HG02571 (cell line): ENCODE data around the gene TMIGD3.

Experiments used
- ATAC-seq: cut with Tn5 transposase; IDR thresholded peaks from one replicate; pipeline ENCODE4 v1.9.1; 2021; ENCODE audit warnings: mild to moderate bottlenecking, moderate library complexity; ENCODE audit not compliant: unreplicated experiment

The TMIGD3 gene

DNA sequence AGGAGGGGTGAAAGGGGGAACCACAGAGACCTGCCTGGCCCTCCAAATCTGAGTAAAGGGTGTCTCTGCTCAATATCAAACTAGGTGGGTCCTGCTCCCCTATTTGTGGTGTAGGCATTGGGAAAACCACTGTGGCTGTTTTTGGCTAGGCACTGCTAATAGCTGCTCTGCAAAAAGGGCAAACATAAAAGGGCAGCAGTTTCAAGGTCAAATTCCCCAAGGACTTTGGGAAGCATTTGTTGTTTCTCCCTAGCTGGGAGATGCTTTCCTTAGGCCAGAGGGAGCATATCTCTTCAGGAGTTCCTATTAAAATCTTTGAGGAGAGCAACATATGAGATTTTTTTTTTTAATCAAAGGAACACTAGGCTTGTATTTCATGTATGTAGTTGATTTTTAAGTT is 27.2 kb downstream of the TMIGD3 start:
- no peak for ATAC-seq

DNA sequence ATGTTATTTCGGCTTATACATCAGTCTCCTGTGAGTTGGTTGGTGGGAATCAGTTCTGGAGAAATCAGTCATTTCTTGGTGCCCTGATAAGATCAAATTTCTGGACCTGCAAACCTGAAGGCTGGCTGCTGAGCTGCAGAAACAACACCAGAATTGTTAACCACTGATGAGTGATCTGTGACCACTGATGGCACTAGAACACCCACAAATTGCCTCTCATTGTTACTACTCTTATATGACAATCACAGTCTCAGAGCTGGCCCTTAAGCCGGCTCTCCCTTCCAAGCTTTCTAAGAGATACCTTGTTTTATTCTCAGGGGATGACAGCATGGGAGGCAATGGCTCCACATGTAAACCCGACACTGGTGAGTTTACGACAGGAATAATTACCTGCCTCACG is 27.7 kb downstream of the TMIGD3 start:
- no peak for ATAC-seq

DNA sequence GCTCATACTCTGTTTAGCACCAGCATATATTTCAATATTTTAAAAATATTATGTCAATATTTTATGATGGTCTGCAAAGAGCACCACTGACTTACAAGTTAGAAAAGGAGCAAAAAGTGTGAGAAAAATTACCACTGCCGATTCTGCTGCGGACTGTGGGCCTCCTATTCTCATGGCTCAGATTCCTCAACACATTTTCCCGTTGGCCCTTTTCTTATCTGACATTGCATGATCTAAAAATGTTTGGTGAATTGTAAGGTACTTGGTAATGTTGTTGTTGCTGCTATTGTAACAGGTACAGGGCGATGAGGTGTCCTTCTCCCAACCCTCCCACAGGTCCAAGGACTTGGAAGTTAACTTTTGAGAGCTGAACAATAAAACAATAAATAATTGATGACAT is 28.9 kb downstream of the TMIGD3 start:
- ATAC-seq: no peak

DNA sequence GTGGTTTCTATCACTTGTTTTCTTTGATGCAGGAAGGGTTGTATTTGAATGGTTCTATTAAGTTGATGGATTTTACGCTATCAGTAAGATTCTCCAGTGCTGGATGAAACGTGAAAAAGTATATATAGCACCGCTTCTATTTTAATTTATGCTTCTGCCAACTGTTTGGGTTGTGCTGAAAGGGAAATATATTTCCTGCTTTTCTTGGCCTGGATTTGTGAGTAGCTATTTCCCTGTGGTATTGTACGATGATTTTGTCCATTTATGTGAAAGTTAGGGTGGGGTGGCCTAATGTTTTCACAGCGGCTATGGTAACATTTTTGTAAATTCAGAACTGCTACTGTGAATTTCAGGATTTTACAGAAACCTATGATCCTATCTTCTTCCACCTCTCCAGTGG is 29.3 kb downstream of the TMIGD3 start:
- no peak for ATAC-seq

DNA sequence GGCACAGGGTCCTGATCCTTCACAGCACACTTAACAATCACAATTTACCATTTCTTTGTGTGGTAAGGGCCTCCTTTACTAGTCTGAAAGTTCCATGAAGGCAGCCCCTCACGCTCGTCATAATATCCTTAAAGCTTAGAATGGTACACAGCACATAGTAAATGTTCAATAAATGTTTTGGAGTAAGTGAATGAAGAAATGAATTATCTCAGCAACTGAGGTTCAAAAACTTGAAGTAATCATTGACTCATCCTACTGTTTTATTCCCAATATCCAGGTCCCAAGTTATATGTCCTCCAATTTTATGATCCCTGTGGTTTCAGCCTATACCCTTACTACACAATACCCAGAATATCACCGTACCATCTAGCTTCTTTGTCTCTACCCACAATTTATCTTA is 31.9 kb downstream of the TMIGD3 start:
- ATAC-seq: no peak

DNA sequence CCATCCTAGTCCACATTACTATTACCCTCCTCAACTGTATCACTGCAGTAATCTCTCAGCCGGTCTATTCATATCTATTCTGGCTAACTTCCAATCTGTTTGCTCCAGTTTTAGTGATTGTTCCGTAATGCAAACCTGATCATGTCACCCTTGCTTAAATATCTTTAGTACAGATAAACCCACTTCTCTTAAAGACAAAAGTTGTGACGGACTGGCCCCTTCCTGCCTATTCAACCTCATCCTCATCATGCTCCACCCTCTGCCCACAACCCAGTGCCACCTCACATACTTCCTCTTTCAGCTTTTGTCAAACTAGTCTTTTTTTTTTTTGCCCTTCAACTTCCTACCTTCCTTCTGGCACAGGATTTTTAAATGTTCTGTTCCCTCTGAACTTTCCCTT is 32.4 kb downstream of the TMIGD3 start:
- no peak for ATAC-seq

DNA sequence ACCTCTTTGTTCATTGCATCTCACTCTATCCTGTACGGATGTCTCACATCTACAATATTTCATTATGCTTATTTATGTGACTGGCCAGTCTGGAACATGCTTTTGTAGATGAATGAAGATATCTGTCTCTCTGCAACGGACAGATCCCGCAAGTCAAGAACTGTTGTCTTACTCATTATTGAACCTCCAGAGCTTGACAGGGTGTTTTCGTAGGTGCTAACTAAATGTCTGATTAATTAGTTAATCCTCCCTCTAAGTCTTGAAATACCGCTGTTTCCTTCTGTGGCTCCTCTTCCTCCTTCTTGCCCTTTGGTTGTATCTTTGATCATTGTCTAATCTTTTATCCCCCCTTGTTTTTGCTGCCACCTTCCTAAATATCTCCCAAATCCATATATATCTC is 32.8 kb downstream of the TMIGD3 start:
- ATAC-seq: no peak

DNA sequence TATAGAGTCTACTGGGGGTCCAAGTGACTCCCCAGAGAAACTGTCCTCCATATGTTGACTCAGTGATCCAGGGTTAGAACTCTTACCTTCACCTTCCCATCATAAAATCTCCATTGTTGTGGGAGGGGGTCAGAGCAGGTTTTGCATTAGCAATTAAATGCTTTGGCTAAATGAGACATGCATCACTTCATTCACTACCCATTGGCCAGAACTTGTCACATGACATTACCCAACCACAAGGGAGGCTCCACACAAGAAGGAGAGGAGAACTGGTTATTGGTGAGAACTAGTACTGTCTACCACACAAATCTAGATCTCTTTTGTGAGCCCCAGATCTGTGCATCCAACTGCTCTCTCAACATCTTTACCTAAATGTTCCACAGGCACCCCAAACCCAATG is 33.9 kb downstream of the TMIGD3 start:
- ATAC-seq: no peak

DNA sequence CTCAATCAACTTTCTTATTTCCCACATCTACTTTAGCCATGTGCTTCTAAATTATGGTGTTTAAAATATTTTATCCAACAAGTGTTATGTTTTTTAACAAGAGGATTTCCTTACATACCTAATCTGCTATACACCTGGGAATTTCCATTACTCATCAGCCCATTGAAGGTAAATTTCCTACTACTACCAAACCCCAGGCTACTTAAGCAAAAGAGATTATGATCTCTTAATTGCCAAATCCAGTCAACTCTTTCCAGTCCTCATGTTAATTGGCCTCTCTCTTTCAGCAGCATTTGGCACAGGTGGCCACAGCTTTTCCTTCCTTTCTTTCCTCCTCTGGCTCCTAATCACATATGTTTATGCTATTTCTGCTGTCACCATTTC is 34.7 kb downstream of the TMIGD3 start:
- ATAC-seq: no peak

DNA sequence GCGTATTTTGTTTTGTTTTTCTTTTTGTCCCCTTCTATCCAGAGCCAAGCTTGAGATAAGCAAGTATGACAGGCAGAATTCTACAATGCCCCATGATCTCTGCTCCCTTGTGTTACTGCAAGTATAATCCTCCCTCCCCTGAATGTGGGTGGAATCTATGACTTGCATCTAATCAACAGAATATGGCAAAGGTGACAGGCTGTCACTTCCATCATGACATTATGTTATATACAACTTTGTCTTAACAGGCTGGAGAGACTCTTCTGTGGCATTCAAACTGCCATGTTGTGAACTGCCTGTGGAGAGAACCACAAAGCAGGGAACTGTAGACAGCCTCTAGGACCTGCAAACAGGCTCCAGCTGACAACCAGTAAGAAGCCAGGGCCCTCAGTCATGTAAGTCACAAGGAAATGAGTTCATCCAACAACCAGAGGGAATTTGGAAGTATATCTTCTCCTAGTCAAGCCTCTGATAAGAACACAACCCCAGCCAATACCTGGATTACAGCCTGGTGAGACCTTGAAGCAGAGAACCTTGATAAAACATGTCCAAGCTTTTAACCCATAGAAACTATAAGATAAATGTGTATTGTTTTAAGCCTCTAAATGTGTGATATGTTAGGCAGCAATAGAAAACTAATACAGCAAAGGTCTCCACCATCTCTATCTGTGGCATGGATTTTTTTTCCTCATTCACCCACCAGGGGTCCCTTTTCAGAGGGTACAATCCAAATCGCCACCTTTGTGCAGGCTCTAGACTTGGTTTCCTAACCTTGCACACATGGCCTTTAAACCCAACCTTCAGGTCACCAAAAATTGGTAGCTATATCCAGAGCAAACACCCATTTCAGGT is 35.3 kb downstream of the TMIGD3 start:
- no peak for ATAC-seq

DNA sequence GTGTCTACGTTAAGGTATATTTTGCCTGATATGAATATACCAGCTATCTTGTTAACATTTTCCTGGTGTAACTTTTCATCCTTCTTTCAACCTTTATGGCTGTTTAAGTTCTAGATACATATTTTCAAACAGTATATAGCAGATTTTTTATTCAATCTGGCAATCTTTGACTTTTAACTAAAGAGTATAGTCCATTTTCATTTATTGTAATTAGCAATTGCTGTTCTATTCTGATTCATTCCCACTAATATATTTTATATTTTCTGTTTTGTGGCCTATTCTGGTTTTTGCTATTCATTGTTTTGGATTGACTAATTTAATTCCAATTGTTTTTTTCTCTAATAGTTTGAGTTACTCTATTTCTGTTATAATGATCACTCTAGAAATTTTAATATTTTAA is 37.0 kb downstream of the TMIGD3 start:
- no peak for ATAC-seq

DNA sequence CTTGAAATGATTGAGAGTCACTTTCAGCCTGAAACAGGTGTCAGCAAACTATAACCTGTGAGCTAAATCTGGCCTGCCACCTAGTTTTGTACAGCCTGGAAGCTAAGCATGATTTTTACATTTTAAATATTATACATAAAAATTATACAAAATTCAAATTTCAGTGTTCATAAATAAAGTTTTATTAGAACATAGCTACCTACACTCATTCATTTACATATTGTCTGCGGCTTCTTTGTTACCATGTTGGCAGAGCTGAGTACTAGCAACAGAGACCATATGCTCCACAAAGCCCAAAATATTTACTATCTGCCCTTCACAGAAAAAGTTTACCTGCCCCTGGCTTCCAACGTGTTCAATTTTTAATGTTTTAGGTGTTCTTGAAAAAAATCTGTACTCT is 37.7 kb downstream of the TMIGD3 start:
- ATAC-seq: no peak

DNA sequence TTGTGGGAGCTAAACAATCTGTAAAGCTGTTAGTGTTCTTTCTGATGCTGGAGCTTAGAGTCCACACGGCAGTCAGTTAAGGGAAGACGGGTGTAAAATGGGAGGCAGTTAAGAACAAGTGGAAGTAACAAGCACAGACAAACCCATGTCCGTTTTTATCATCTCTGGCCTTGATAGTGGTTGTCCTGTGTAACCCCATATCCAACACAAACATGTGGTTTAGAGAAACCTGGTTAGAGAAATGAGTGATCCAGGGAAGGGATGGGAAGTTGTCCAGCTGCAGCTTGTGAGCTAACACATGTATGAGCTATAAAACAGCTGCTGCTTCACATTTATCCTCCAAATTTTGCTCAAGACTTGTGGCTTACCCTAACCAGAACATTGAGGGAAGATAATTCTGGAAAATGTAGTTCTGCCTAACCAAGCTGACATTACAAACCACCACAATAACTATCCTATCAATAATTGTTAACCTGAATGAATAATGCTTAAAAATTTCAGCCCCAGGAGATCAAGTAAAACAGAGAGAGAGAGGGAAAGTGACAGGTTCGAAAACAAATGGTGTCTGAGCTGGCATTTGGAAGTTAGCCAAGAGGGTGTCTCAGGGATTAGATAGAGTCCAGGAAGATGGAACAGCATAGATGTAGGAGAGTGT is 40.3 kb downstream of the TMIGD3 start:
- no peak for ATAC-seq

DNA sequence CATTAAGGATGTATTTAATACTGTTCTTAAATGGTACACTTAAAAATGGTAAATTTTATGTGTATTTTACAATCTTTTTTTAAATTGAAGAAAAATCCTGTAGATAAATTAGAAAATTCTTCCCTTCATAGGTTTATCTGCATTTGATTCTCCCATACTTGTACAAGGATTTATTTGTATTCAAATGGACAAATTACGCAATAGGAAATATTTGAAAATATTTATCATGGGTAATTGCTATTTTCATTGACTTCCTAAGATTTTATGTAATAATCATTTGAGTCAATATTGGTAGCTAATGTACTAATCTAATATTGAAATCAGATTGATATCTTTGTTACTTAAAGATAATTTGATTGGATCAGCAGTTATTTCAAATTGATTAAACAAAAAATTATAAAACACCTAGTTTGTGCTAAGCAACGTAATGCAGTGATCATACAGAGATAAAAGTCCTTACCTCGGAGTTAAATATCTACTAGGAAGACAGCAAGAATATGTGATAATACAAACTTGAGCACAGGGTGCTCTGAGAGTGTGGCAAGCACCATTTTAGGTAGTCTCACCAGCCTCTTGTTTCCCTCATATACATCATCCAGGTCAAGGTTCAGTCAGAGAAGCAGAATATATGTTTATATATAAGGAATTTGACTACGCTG is 40.9 kb downstream of the TMIGD3 start:
- no peak for ATAC-seq

DNA sequence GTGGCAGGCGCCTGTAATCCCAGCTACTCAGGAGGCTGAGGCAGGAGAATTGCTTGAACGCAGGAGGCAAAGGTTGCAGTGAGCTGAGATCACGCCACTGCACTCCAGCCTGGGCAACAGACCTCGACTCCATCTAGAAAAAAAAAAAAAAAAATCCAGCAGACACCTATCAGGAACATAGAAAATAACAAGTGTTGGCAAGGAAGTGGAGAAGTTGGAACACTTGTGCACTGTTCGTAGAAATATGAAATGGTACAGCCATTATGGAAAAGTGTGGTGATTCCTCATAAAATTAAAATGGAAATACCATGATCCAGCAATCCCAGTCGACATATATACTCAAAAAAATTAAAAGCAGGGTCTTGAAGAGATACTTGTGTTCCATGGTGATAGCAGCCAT is 41.7 kb downstream of the TMIGD3 start:
- ATAC-seq: no peak

DNA sequence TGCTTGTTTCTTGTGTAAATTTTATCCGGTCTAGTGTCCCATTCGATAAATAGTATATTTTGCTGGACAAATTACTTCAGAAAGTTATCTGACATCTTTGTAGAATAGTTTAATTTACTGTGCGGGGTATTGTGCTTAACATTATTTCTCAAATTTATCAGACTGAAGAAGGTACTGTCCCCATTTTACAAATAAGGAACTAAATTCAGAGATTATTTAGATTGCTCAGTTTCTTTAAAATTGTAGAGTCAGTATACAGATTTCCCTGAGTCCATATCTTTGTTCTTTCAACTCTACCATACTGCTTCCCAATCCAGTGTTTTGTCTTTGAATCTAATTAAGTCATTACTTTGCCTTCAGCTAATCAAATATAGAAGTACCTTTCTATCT is 47.8 kb downstream of the TMIGD3 start:
- no peak for ATAC-seq

DNA sequence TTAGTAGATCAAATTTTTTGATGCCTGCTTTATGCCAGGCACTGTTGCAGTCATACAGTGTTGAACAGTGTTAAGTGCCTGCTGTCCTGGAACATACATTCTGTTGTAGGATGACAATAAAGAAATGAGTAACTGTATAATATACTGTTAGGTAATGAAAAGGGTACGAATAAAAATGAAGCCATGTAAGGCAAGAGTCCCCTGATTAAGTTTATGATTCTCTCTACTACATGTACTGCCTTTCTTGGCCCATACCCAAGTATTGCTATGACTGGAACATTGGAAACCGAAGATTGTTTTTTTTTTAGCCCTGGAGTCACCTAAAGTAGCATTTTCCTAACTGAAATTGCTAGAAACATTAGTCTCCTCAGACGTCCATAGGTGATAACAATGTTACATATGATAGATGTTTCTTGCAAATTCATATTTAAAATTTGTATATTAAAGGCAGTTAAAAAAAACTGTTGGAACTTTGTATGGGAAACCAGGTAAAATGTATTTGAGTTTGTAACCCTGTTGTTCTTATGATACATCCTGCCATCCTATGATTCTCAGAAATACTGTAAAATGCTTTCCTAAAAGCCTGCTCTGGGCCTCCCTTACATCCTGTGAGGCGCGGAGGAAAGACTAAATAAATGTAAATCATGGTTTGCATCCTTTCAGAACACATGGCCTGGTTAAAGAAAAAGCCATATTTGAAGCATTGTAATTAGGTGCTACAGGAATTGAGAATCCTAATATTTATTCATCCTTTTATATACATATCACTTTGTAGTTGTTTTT is 48.4 kb downstream of the TMIGD3 start:
- no peak for ATAC-seq

DNA sequence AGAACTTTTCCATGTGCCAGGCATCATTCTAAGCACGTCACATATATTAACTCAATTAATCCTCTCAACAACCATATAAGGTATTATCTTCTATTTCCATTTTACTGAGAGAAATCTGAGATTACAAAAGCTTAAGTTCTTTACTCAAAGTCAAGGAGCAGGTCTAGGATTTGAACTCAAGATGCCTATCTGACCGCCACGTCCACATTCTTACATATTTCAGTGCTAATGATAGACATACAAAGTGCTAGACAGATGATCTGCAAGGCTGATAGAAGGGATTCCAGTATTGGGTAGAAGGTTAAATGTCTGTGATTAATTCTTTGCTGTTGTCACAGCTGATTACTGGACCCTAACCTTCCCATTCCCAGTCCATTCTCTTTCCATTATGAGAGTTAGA is 49.7 kb downstream of the TMIGD3 start:
- ATAC-seq: no peak

DNA sequence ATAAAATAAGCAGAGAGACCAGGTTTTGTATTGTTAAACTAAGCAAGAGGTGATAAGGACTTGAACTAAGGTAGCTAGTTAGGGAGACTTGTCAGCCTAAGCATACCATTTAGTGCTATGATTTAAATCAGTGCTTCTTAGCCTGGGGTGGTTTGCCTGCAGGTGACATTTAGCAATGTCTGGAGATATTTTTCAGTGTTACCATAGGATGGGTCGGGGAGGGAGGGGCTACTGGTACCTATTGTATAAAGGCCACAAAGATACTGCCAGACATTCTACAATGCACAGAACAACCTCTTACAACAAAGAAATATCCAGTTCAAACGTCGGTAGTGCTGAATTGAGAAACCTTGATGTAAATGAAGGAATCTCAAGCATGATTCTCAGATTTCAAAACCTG is 50.9 kb downstream of the TMIGD3 start:
- no peak for ATAC-seq

DNA sequence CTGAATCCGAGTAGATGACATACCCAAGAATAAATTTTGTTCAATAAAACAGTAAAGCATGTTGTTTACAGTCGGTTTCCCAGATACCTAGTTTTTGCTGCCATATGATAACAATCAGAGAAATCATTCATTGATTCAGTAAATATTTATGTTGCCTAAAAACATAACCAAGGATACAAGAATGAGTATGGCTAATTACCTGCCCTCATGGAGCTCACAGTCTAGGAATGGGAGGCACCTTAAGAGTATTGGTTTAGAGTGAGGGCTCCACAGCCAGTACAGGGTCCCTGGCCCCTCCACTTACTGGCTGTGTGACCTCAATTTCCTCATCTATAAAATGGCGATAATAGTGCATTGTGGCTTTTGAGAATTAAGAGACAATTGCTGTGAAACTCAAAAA is 53.2 kb downstream of the TMIGD3 start:
- no peak for ATAC-seq

DNA sequence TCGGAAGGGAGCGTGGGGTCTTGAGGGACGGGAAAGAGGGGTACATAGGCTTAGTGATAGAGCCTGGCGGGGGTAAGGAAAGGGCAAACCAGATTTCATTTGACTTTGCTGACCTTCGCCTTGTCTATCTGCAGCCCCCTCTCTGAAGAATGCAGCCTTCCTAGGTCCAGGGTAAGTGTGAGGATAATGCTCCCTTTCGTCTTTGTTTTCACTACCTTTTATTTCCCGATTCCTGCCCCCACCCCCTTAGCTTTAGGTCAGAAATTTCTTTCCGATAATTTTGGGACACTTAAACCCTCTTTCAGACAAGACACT is 53.8 kb downstream of the TMIGD3 start:
- ATAC-seq: no peak
